AG10803 (cell line): Measurements from ENCODE around the gene ADAMTSL4.
A peak's percentile ranks its signal among the peaks of the same experiment; 100 is the strongest.

Experiments
- DNase-seq: peaks from one replicate; pipeline ENCODE4 v3.0.0; 2010; ENCODE audit warnings: low read depth
- H3K4me3 ChIP-seq: 2 replicates; pipeline ENCODE4 v1.5.1; 2011; ENCODE audit warnings: mild to moderate bottlenecking, low read length, control low read depth
- CTCF ChIP-seq: conservative IDR thresholded peaks from 2 replicates; pipeline ENCODE4 v1.5.1; 2011; ENCODE audit warnings: mild to moderate bottlenecking, low read length, control low read depth, inconsistent platforms

Gene ADAMTSL4

GRCh38 chr1:150552128-150552910, 3.1 kb downstream of the ADAMTSL4 start:
- TF ChIP-seq CTCF = no peak; the same call in 1 of the 2 replicates
- DNase-seq = peak; percentile 88

GRCh38 chr1:150552911-150553289, 3.7 kb downstream of the ADAMTSL4 start:
- TF ChIP-seq CTCF = no peak
- no peak overlapping the region for H3K4me3 ChIP-seq
- DNase-seq = no peak

More at GRCh38 chr1:150552128-150552910, 3.1 kb downstream of the ADAMTSL4 start:
- H3K4me3 ChIP-seq = no peak overlapping the region; the same call in 1 of the 2 replicates

GRCh38 chr1:150553392-150554085, 4.3 kb downstream of the ADAMTSL4 start:
- no peak for TF ChIP-seq CTCF
- H3K4me3 ChIP-seq = no peak overlapping the region
- no peak for DNase-seq

- no peak for DNase-seq
- H3K4me3 ChIP-seq = no peak overlapping the region
- TF ChIP-seq CTCF = no peak
These were observed 4.9 kb downstream of the ADAMTSL4 start for GRCh38 chr1:150554086-150554452.

- no peak overlapping the region for H3K4me3 ChIP-seq
These were observed 6.2 kb downstream of the ADAMTSL4 start for GRCh38 chr1:150555198-150555970.

More at GRCh38 chr1:150555198-150555970, 6.2 kb downstream of the ADAMTSL4 start:
- TF ChIP-seq CTCF = no peak
- no peak for DNase-seq
